Fibroblast of lung (primary cell): ENCODE data around the gene NHS. TPM values are rescaled to one million over a fixed set of nuclear protein-coding genes. Genes with fewer than 3 reads are reported as not detected.

Source experiments
- DNase-seq, 2 donors: peaks; one replicate each; pipeline versions ENCODE4 v3.0.0 to v3.0.0-alpha.2; 2010; ENCODE audit warnings: low read depth in 2 of 2
- H2AFZ ChIP-seq: 2 replicates; pipeline ENCODE4 v1.5.1; 2012; ENCODE audit warnings: low read length, control low read depth, inconsistent platforms
- H3K27ac ChIP-seq: 2 replicates; pipeline ENCODE4 v1.5.1; 2011; ENCODE audit warnings: low read length, control low read depth; ENCODE audit not compliant: insufficient read depth
- H3K27me3 ChIP-seq: 2 replicates; pipeline ENCODE4 v1.5.1; 2011; ENCODE audit warnings: mild to moderate bottlenecking, low read length; ENCODE audit not compliant: control insufficient read depth, insufficient read depth
- H3K36me3 ChIP-seq: 2 replicates; pipeline ENCODE4 v1.5.1; 2011; ENCODE audit warnings: low read length; ENCODE audit not compliant: control insufficient read depth, insufficient read depth
- H3K4me1 ChIP-seq: 2 replicates; pipeline ENCODE4 v1.5.1; 2011; ENCODE audit warnings: low read length; ENCODE audit not compliant: control insufficient read depth, insufficient read depth; ENCODE audit errors: extremely low read depth
- H3K4me2 ChIP-seq: 2 replicates; pipeline ENCODE4 v1.5.1; 2011; ENCODE audit warnings: low read length, control low read depth; ENCODE audit not compliant: insufficient read depth; ENCODE audit errors: extremely low read depth
- H3K4me3 ChIP-seq, 4 experiments: fragments of 200-600 bp in 1 of 4; sonication (generic) in 1 of 4; replicated peaks in 1 of 4; 2 replicates each; pipeline ENCODE4 v1.5.1; 2011 to 2016; ENCODE audit warnings: low read length in 4 of 4, low read depth in 3 of 4, mild to moderate bottlenecking in 3 of 4, control low read depth in 2 of 4, inconsistent platforms in 1 of 4, mixed read lengths in 1 of 4; ENCODE audit not compliant: insufficient read depth in 1 of 4; ENCODE audit errors: control extremely low read depth in 1 of 4
- H3K79me2 ChIP-seq: 2 replicates; pipeline ENCODE4 v1.5.1; 2012; ENCODE audit warnings: mild to moderate bottlenecking, low read length, inconsistent platforms; ENCODE audit not compliant: control insufficient read depth, insufficient read depth
- H3K9ac ChIP-seq: 2 replicates; pipeline ENCODE4 v1.5.1; 2011; ENCODE audit warnings: mild to moderate bottlenecking, low read length, control low read depth; ENCODE audit not compliant: insufficient read depth
- H3K9me3 ChIP-seq: 2 replicates; pipeline ENCODE4 v1.5.1; 2012; ENCODE audit warnings: low read depth, low read length; ENCODE audit not compliant: control insufficient read depth, insufficient read depth
- H4K20me1 ChIP-seq: 2 replicates; pipeline ENCODE4 v1.5.1; 2011; ENCODE audit warnings: low read length; ENCODE audit not compliant: control insufficient read depth, insufficient read depth; ENCODE audit errors: extremely low read depth
- EZH2 ChIP-seq: IDR thresholded peaks from 2 replicates; pipeline ENCODE4 v1.5.1; 2012; ENCODE audit warnings: low read length, control low read depth, mild to moderate bottlenecking; ENCODE audit errors: missing control alignments
- polyA plus RNA-seq, 2 donors: library from polyadenylated mRNA; depleted of rRNA in 1 of 2; stranded (reverse) in 1 of 2; unstranded in 1 of 2; fragments of >200 nt; gene quantifications; 2 replicates each; pipeline ENCODE4 v1.2.1, GENCODE V29; 2011 to 2012; ENCODE audit warnings: missing spikeins in 1 of 2
- total RNA-seq: library from RNA; depleted of rRNA; stranded (reverse); fragments of >200 nt; gene quantifications from 2 replicates; pipeline ENCODE4 v1.2.1, GENCODE V29; 2014
- TF ChIP-seq, protein P1 (sequence below), 2 donors: IDR thresholded peaks in 1 of 2; conservative IDR thresholded peaks in 1 of 2; 1 replicate in 1 of 2; 2 replicates in 1 of 2; pipeline ENCODE4 v1.5.1; 2011 to 2012; ENCODE audit warnings: low read length in 2 of 2, control low read depth in 1 of 2, inconsistent platforms in 1 of 2, low read depth in 1 of 2, mild to moderate bottlenecking in 1 of 2

Gene NHS
- total and polyA plus RNA-seq, 2 donors (not counting 1 experiment from before 2014, with no cell fraction given): 1.4 to 3.8 TPM

DNA sequence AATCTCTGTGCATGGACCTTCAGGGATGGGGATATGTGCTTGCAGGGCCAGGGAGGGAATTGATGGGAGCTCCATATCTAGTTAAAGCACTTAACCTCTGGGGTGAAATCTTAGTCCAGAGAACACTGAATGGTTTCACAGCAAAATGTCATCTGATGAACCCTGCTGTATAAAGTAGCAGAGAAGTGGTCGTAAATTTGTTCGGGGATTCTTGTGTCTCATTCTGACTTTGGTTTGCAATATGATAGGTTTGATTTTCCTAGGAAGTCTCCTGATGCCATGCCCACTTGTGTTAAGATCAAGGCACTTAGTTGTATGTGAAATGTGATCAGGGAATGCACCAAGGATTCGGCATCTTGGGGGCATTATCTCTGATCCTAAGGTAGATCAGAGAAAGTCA is 96.9 kb downstream of the NHS start:
- Histone ChIP-seq H3K4me2 (no peak overlapping the region), H3K4me3 (no peak overlapping the region), H2AFZ (no peak overlapping the region), H3K9me3 (no peaks in the 10 kb centered on the region), H3K79me2 (no peaks in the 10 kb centered on the region), H3K9ac (no peak overlapping the region), H3K27ac (no peak overlapping the region), H3K4me1 (no peaks in the 10 kb centered on the region), H4K20me1 (no peaks in the 10 kb centered on the region), H3K27me3 (no peaks in the 10 kb centered on the region), H3K36me3 (no peaks in the 10 kb centered on the region)
- TF ChIP-seq, protein P1, sequence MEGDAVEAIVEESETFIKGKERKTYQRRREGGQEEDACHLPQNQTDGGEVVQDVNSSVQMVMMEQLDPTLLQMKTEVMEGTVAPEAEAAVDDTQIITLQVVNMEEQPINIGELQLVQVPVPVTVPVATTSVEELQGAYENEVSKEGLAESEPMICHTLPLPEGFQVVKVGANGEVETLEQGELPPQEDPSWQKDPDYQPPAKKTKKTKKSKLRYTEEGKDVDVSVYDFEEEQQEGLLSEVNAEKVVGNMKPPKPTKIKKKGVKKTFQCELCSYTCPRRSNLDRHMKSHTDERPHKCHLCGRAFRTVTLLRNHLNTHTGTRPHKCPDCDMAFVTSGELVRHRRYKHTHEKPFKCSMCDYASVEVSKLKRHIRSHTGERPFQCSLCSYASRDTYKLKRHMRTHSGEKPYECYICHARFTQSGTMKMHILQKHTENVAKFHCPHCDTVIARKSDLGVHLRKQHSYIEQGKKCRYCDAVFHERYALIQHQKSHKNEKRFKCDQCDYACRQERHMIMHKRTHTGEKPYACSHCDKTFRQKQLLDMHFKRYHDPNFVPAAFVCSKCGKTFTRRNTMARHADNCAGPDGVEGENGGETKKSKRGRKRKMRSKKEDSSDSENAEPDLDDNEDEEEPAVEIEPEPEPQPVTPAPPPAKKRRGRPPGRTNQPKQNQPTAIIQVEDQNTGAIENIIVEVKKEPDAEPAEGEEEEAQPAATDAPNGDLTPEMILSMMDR (conservative IDR thresholded peaks at IDR 0.05 in 1 of 2, IDR thresholded peaks at IDR 0.05 in 1 of 2; ENCODE audit: low read depth in 1 of 2, low read length in 2 of 2): no peak
- TF ChIP-seq EZH2: no peak
- DNase-seq: no peak

DNA sequence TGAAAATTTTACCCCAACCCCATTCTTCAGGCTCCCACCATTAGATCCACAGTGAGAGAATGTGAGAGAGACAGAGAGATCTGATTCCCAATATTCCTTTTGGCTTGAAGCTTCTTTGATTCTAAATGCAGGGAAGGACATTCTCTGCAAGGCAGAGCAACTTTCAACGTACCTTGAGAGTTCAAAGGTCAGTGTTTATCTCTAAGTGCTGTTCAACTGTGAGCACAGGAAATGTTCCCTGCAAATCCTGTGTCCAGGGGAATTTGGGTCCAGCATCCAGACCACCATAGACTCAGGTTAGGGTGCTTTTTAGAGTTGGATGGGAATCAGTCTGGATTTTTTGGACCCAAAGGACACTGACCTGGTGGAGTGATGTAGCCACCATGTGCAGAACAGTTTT is 97.4 kb downstream of the NHS start:
- Histone ChIP-seq H3K79me2 (no peaks in the 10 kb centered on the region), H3K27me3 (no peaks in the 10 kb centered on the region), H3K27ac (no peak overlapping the region), H2AFZ (no peak overlapping the region), H4K20me1 (no peaks in the 10 kb centered on the region), H3K9ac (no peak overlapping the region), H3K9me3 (no peaks in the 10 kb centered on the region), H3K4me3 (no peak overlapping the region), H3K4me1 (no peaks in the 10 kb centered on the region), H3K36me3 (no peaks in the 10 kb centered on the region), H3K4me2 (no peak overlapping the region)
- DNase-seq: no peak
- TF ChIP-seq, protein P1 (conservative IDR thresholded peaks at IDR 0.05 in 1 of 2, IDR thresholded peaks at IDR 0.05 in 1 of 2; ENCODE audit: low read depth in 1 of 2, low read length in 2 of 2): no peak
- TF ChIP-seq EZH2: no peak

DNA sequence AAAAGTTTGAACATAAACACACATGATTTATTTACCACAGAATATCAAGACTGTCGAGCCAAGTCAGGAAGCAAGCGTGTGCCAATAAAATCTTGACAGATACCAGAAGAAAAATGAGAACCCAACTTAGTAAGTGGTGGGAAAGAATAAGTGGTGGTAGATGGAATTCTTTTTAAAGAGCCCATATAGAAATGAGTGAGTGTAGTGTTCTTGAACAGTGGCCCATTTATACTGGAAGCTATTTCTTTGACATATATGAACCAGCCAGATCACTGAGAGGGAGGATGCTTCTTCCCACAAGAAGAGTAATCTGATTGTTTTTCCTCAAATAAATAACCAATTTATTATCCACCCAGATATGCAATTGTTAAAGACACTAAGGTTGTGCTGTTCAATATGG is 98.0 kb downstream of the NHS start:
- no peak overlapping the region for H3K4me3 ChIP-seq
- H3K9me3 ChIP-seq: no peaks in the 10 kb centered on the region
- H3K79me2 ChIP-seq: no peaks in the 10 kb centered on the region
- no peak overlapping the region for H3K9ac ChIP-seq
- no peaks in the 10 kb centered on the region for H3K4me1 ChIP-seq
- TF ChIP-seq EZH2: no peak
- TF ChIP-seq, protein P1 (conservative IDR thresholded peaks at IDR 0.05 in 1 of 2, IDR thresholded peaks at IDR 0.05 in 1 of 2; ENCODE audit: low read depth in 1 of 2, low read length in 2 of 2): no peak
- no peak overlapping the region for H2AFZ ChIP-seq
- no peaks in the 10 kb centered on the region for H4K20me1 ChIP-seq
- DNase-seq: no peak
- no peaks in the 10 kb centered on the region for H3K27me3 ChIP-seq
- H3K27ac ChIP-seq: no peak overlapping the region
- H3K4me2 ChIP-seq: no peak overlapping the region
- no peaks in the 10 kb centered on the region for H3K36me3 ChIP-seq
